Rectal smooth muscle tissue (tissue), 1 donor: ENCODE data around the gene KIF23.
A peak's percentile ranks its signal among the peaks of the same experiment; 100 is the strongest.

Experiments
- H3K27ac ChIP-seq: one replicate; pipeline ENCODE4 v1.7.0; 2013; ENCODE audit warnings: low read depth, low read length, inconsistent platforms
- H3K27me3 ChIP-seq: one replicate; pipeline ENCODE4 v1.7.0; 2013; ENCODE audit warnings: low read length; ENCODE audit not compliant: control insufficient read depth, insufficient read depth
- H3K36me3 ChIP-seq: one replicate; pipeline ENCODE4 v1.7.0; 2013; ENCODE audit warnings: low read length; ENCODE audit not compliant: control insufficient read depth, insufficient read depth
- H3K4me1 ChIP-seq: one replicate; pipeline ENCODE4 v1.7.0; 2013; ENCODE audit warnings: low read length; ENCODE audit not compliant: control insufficient read depth, insufficient read depth
- H3K4me3 ChIP-seq: one replicate; pipeline ENCODE4 v1.7.0; 2013; ENCODE audit warnings: low read length
- H3K9ac ChIP-seq: one replicate; pipeline ENCODE4 v1.7.0; 2013; ENCODE audit warnings: low read length

The KIF23 gene

DNA sequence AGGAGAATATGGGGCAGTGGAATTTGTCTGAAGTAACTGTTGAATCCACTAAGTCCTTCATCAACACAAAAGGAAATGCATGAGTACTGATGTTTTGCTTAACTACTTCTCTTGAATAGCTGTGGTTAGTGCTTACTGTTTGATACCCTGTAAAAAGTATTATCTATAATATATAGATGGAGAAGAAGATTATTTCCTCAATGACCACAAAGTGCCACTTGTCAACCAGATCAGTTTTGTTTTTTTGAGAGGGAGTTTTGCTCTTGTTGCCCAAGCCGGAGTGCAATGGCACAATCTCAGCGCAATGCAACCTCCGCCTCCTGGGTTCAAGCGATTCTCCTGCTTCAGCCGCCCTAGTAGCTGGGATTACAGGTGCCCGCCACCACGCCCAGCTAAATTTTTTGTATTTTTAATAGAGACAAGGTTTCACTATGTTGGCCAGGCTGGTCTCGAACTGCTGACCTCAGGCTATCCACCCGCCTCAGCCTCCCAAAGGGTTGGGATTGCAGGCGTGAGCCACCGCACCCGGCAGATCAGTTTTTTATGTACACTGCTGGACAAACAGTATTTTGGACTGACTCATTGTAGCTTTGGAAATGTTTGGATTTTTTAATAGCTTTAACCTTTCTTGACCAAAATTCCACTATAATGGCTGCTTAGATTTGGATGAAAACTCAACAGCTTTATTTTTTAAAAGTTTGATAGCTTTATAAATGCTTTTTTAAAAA is 37.0 kb downstream of the KIF23 start:
- Histone ChIP-seq H3K36me3 (peaks cover 7% of the 10 kb centered on the region), H3K4me1 (peaks cover 12% of the 10 kb centered on the region), H3K27ac (no peak overlapping the region), H3K9ac (no peak overlapping the region), H3K4me3 (no peak overlapping the region), H3K27me3 (no peaks in the 10 kb centered on the region)

DNA sequence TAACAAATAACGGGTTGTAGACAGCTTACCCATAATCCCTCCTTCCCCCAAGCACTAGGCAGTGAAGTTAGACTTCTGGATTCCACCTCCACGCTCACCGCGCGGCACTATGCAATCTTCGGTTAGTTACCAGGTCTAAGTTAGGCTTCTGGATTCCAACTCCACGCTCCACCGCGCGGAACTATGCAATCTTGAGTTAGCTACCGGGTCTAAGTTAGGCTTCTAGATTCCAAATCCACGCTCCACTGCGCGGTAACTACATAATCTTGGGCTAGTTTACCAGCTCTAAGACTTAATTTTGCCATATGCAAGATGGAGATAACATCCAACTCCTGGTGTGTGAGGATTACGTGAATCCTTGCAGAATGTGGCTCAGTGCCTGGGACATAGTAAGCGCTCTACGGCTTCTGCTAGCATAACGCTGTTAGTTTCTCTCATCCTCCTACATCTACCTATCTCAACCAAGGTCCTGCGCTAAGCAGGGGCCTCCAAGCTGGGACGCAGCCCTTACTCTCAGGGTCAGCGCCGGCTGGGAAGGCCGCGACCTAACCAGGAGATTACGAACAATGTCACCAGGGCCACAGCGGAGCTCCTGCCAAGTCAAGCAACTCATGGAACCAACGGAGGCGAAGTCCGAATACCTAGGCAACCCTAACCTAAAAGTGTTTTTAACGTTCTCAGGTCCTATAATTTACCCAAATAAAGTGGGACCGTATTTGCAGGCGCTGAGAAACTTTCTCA is 38.0 kb downstream of the KIF23 start:
- H3K9ac ChIP-seq: peak overlapping the region; percentile 64
- H3K36me3 ChIP-seq: peaks cover 8% of the 10 kb centered on the region
- H3K4me1 ChIP-seq: peaks cover 12% of the 10 kb centered on the region
- peak overlapping the region; percentile 92 for H3K27ac ChIP-seq
- no peaks in the 10 kb centered on the region for H3K27me3 ChIP-seq
- H3K4me3 ChIP-seq: peak overlapping the region; percentile 91

DNA sequence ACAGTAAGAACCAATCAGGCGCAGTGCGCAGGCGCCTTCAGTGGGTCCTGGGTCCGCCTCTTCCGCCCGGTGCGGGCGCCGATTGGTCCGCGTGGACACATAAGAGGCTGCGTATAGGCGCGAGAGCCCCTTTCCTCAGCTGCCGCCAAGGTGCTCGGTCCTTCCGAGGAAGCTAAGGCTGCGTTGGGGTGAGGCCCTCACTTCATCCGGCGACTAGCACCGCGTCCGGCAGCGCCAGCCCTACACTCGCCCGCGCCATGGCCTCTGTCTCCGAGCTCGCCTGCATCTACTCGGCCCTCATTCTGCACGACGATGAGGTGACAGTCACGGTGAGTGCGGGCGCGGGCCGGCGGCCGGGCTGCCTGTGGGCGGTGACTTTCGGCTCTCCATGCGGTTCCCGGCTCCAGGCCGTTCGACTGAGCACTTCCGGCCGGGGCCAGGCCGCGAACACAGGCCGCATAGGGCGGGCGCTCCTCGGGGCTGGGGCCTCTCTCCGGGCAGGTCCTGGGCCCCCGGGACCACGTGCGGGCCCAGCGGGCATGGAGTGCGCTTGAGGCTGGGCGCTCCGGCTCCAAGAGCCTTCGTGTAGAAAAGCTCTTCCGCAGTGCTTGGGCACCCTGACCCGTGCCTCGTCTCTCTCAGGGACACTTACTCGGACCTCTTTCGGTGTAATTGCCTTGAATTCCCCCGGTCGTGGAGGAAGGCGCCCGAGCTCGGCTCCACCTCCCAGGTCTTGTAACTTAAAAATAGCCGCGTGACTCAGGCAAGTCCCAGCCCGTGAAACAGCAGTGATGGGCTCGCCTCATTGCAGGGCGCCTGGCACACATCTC is 38.8 kb downstream of the KIF23 start, which contains the start of gene RPLP1:
TSS of gene RPLP1 (plus strand) at position 127 of the 830 bp plus-strand sequence. CDS start at position 258, 131 bp downstream.
- H3K27me3 ChIP-seq: no peaks in the 10 kb centered on the region

DNA sequence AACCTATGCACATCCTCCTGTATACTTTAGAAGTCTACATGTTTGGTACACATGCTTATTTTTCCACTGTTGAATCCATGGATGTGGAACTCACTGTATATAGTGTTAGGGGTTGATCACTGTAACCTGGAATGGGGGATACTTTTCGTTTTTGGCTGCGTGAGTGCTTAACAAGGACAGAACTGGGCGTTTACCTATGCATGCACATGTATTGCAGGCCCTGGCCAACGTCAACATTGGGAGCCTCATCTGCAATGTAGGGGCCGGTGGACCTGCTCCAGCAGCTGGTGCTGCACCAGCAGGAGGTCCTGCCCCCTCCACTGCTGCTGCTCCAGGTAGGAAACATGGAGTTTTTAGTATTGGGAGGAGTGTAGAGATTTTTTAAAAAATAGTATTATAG is 40.8 kb downstream of the KIF23 start:
- Histone ChIP-seq H3K4me1 (peaks cover 12% of the 10 kb centered on the region), H3K36me3 (peaks cover 8% of the 10 kb centered on the region), H3K4me3 (no peak overlapping the region), H3K27me3 (no peaks in the 10 kb centered on the region), H3K9ac (no peak overlapping the region), H3K27ac (no peak overlapping the region)

More for the DNA sequence above, 38.8 kb downstream of the KIF23 start, which contains the start of gene RPLP1:
- peaks cover 8% of the 10 kb centered on the region for H3K36me3 ChIP-seq
- H3K9ac ChIP-seq: peak within 1 kb of the TSS; percentile 64
- H3K27ac ChIP-seq: peak within 1 kb of the TSS; percentile 92
- H3K4me1 ChIP-seq: peaks cover 12% of the 10 kb centered on the region
- H3K4me3 ChIP-seq: peak within 1 kb of the TSS; percentile 91

DNA sequence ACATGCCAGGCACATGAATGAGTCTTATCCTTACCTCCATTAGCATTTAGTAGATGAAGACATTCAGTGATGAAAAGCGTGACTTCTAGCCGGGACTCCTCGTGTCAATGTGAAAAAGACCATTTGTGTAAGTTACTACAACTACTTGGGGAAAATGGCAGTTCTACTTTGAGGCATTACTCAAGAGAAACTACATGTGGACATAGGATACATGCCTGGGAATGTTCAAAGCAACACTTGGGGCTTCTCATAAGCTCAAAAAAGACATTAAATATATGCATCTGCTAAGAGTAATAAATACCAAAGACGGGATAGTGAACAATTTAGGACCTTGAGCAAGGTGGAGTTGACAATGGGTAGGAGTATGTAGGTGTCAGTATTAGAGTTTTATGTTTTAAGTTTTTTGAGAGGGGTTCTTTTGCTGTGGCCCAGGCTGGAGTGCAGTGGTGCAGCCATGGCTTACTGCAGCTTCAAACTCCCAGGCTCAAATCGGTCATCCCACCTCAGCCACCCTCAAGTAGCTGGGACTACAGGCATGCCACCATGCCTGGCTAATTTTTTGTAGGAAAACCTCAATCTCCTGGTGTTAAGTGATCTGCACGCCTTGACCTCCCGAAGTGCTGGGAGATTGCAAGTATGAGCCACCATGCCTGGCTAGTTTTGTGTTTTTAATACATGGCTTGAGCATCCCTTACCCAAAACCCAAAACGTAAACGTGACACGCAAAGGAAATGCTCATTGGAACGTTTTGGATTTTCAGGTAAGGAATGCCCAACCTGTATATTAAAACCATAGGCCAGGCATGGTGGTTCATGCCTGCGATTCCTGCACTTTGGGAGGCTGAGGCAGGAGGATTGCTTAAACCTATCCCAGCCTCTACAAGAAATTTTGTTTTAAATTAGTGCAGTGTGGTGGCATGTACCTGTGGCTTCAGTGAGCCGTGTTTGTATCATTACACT is 42.3 kb downstream of the KIF23 start:
- no peak overlapping the region for H3K9ac ChIP-seq
- peaks cover 12% of the 10 kb centered on the region for H3K4me1 ChIP-seq
- H3K27me3 ChIP-seq: no peaks in the 10 kb centered on the region
- peaks cover 8% of the 10 kb centered on the region for H3K36me3 ChIP-seq
- H3K4me3 ChIP-seq: no peak overlapping the region
- H3K27ac ChIP-seq: no peak overlapping the region

DNA sequence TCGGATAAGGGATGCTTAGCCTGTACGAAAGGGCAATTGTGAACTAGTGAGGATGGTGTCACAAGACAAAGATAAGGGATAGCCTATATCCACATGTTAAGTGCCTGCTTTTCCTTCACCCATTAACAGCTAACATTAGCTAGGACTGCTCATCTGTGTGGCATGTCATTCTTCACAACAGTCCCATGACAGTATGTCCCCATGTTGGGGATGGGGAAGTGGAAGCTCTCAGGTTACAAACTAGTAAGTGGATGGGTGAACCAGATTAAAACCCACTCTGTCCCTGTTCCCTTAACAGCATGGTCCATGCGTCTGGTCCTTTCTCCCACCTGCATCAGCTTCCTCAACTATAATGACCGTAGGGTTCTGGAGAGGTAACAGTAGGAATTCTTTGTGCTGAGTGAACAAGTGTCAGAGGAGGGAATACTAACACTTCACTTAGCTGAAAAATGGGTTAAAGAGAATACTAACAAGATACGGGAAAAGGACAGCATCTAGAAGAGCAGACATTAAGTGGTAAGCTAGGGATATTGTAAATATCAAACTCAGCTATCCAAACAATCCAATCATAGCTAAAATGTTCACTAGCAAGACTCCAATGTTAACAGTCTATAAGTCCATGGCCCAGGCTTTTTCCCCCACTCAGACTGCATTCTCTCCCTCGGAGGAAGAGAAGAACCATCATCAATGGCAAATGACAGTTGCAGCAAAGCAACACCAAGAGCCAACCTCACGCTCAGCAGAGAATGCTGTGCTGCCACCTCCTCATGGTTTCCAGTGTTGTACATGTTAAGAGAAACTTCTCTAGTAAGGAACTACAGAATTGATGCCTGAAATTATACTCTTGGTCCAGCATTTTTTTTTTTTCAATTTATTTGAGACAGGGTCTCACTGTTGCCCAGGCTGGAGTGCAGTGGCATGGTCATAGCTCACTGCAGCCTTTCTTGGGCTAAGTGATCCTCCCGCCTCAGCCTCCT is 43.4 kb downstream of the KIF23 start:
- no peak overlapping the region for H3K9ac ChIP-seq
- H3K4me1 ChIP-seq: peaks cover 9% of the 10 kb centered on the region
- H3K4me3 ChIP-seq: no peak overlapping the region
- peaks cover 8% of the 10 kb centered on the region for H3K36me3 ChIP-seq
- no peak overlapping the region for H3K27ac ChIP-seq
- no peaks in the 10 kb centered on the region for H3K27me3 ChIP-seq

DNA sequence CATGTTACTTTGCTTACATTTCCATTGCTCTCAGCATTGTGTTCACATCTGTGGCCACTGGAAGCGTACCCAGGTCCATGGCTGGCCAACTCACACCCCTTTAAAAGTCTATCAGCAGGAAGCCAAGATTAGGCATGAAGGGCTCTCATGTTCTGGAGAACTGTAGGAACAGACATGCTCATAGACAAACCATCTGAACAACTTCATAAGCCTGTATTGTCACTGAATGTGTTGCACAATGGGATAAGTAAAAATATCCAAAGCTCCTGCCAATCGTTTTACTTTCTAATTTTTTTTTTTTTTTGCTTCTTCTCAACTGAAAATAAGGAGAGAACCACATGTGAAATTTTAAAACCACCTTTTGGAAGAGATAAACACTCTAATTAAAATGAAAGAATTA is 44.9 kb downstream of the KIF23 start:
- Histone ChIP-seq H3K9ac (no peak overlapping the region), H3K27ac (no peak overlapping the region), H3K4me1 (peaks cover 17% of the 10 kb centered on the region)

DNA sequence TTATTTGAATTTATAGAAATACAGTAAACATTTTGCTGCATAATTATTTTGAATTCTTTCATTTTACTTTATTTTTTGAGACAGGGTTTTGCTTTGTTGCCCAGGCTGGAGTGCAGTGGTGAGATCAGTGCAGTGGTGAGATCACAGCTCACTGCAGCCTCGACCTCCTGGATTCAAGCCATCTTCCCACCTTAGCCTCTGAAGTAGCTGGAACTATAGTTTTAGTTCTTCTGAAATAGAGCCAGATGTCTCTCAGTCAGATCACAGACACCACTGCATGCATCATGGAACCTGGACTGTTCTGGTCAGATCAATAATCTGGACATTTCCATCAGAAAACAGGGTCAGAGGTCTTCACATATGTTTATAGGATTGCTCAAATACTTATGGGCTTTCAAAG is 46.3 kb downstream of the KIF23 start:
- Histone ChIP-seq H3K4me3 (no peak overlapping the region), H3K27ac (no peak overlapping the region), H3K4me1 (peaks cover 8% of the 10 kb centered on the region), H3K9ac (no peak overlapping the region), H3K36me3 (peaks cover 6% of the 10 kb centered on the region), H3K27me3 (no peaks in the 10 kb centered on the region)

More for the DNA sequence above, 44.9 kb downstream of the KIF23 start:
- Histone ChIP-seq H3K27me3 (no peaks in the 10 kb centered on the region), H3K4me3 (no peak overlapping the region), H3K36me3 (peaks cover 8% of the 10 kb centered on the region)

DNA sequence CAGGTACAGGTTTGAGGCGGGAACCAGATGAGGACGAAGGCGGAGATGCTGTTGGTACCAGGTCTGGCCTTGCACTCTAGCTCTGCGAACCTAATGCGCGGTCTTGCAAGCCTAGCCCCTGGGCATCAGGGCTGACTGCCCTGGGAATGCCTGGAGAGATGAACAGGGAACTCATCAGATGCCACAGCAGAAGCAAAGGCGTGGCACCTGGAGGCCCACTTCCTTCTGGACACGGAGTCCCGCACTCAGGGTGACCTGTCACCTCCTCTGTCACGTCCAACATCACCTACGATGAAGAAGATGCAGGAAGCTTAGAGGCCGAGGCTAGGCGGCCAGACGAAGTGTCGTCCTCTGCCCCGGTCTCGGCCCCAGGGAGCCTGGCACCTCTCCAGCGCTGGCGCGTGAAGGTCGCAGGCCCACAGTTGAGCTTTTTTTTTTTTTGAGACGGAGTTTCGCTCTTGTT is 47.9 kb downstream of the KIF23 start:
- peaks cover 8% of the 10 kb centered on the region for H3K4me1 ChIP-seq
- no peaks in the 10 kb centered on the region for H3K27me3 ChIP-seq
- H3K36me3 ChIP-seq: no peaks in the 10 kb centered on the region
- peak overlapping the region; percentile 93 for H3K27ac ChIP-seq
- peak overlapping the region; percentile 78 for H3K9ac ChIP-seq
- H3K4me3 ChIP-seq: peak overlapping the region; percentile 59

DNA sequence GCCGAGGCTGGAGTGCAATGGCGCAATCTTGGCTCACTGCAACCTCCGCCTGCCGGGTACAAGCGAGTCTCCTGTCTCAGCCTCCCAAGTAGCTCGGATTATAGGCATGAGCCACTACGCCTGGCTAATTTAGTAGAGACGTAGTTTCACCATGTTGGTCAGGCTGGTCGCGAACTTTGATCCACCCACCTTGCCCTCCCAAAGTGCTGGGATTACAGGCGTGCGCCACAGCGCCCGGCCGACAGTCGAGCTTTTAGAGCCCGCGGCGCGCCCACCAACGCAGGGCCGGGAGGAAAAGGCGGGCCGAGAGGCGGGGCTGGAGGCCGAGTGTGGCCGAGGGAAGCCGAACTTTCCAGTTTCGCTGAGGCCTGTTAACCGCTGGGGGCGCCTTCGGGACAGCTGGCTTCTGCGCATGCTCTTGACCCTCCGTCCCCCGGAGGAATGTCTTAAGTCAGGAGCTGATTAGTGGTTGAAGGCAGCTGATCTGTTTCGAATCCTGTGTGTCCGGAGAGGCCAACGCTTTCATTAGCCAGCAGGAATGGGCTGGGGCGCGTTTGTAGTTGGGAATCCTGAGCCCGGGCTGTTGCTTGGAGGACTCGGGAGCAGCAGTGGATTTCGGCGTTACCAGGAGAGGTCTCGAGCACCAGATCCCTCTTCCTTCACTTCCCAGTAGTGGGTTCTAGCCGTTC is 48.5 kb downstream of the KIF23 start:
- no peaks in the 10 kb centered on the region for H3K27me3 ChIP-seq
- H3K36me3 ChIP-seq: no peaks in the 10 kb centered on the region
- peak overlapping the region; percentile 93 for H3K27ac ChIP-seq
- H3K4me3 ChIP-seq: peak overlapping the region; percentile 94
- H3K9ac ChIP-seq: peak overlapping the region; percentile 96
- peaks cover 8% of the 10 kb centered on the region for H3K4me1 ChIP-seq
